OCI-LY3 (cell line): Measurements from ENCODE around the gene ARSD.

Source experiments
- H2AFZ ChIP-seq: fragments of 200-600, 300-600 bp; shearing (Covaris generic); 2 replicates; pipeline ENCODE4 v1.6.0; 2014; ENCODE audit warnings: antibody characterized with exemption, low read depth, low read length
- H3K27ac ChIP-seq: fragments of 200-600, 300-600 bp; sonication (generic); 2 replicates; pipeline ENCODE4 v1.5.1; 2014; ENCODE audit warnings: mild to moderate bottlenecking, low read length, moderate library complexity, mixed read lengths
- H3K27me3 ChIP-seq: fragments of 200-600, 300-600 bp; sonication (generic); 2 replicates; pipeline ENCODE4 v1.6.1; 2014; ENCODE audit warnings: low read depth, low read length, mixed read lengths
- H3K36me3 ChIP-seq: fragments of 200-600, 300-600 bp; sonication (generic); replicated peaks from 2 replicates; pipeline ENCODE3; 2014; ENCODE audit warnings: low read depth, low read length, mixed read lengths
- H3K4me1 ChIP-seq: fragments of 300-600, 200-600 bp; sonication (generic); 2 replicates; pipeline ENCODE4 v1.6.1; 2014; ENCODE audit warnings: low read length, mixed read lengths
- H3K4me2 ChIP-seq: fragments of 200-600, 300-600 bp; sonication (generic); 2 replicates; pipeline ENCODE4 v1.6.1; 2014; ENCODE audit warnings: low read length, mixed read lengths
- H3K4me3 ChIP-seq: fragments of 300-600, 200-600 bp; sonication (generic); 2 replicates; pipeline ENCODE4 v1.5.1; 2014; ENCODE audit warnings: antibody characterized with exemption, mild to moderate bottlenecking, low read length, moderate library complexity
- H3K79me2 ChIP-seq: fragments of 300-600, 200-600 bp; shearing (Covaris generic); 2 replicates; pipeline ENCODE4 v1.6.1; 2014; ENCODE audit warnings: mild to moderate bottlenecking, low read length, mixed read lengths
- H3K9ac ChIP-seq: fragments of 300-600, 200-600 bp; shearing (Covaris generic); 2 replicates; pipeline ENCODE4 v1.6.0; 2014; ENCODE audit warnings: mild to moderate bottlenecking, low read length, moderate library complexity
- H3K9me3 ChIP-seq: fragments of 200-600, 300-600 bp; shearing (Covaris generic); 2 replicates; pipeline ENCODE4 v1.6.1; 2014; ENCODE audit warnings: low read length, mixed read lengths; ENCODE audit not compliant: insufficient read depth
- H4K20me1 ChIP-seq: fragments of 200-600, 300-600 bp; sonication (generic); 2 replicates; pipeline ENCODE4 v1.6.1; 2016; ENCODE audit warnings: low read length, mixed read lengths; ENCODE audit not compliant: insufficient read depth
- EZH2phosphoT487 ChIP-seq: fragments of 200-600 bp; shearing (Covaris generic); IDR thresholded peaks from 2 replicates; pipeline ENCODE4 v1.6.1; 2018; ENCODE audit warnings: antibody characterized with exemption, mixed run types, low read depth
- TF ChIP-seq, protein P1 (sequence below): fragments of 200-600, 300-600 bp; sonication (generic); IDR thresholded peaks from 2 replicates; pipeline ENCODE4 v1.5.1; 2014; ENCODE audit warnings: antibody characterized with exemption, low read length, low read depth

ARSD gene

DNA sequence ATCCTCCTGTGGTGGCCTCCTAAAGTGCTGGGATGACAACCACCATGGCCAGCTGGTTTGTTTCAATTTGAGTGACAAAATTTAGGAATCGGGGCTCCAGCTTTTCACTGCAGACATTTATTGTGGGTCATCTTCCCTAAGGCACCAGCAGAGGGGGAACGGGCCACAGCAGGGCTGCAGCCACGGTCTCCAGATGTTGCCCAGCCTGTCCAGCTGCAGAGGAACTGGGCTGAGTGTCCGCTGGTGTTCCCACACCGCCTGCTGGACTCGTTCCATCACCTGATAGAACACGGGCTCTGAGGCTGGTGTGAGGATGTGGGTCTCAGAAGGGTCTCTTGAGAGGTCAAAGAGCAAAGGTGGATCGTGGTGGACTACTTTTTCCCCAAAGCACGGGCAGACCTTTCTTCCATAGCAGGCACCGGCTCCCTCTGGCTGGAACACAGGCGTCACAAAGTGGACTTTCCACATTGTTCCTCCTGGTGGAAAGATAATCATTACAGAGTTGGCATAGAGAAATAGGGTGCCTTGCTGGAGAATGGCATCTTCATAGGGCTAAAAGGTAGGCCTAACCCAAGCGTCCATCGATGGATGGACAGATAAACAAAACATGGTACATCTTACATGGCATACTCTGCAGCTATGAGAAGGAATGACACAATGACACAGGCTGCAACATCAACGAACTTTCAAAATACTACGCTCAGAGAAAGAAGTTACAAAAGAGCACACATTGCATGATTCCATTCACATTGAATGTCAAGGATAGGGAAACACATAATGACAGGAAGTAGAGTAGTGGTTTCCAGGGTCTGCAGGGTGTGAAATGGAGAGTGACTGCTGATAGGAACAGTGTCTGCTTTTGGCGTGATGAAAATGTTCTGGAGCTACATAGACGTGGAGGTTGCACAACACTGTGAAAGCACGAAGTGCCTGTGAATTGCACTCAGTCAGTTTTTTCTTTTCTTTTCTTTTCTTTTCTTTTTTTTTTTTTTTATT is 5.9 kb upstream of the ARSD start:
- H3K36me3 ChIP-seq, result no peaks in the 10 kb centered on the region
- H3K27ac ChIP-seq, result no peak overlapping the region
- H3K79me2 ChIP-seq, result no peaks in the 10 kb centered on the region
- H3K4me2 ChIP-seq, result no peak overlapping the region
- no peak overlapping the region for H3K9ac ChIP-seq
- no peaks in the 10 kb centered on the region for H4K20me1 ChIP-seq
- no peaks in the 10 kb centered on the region for H3K4me1 ChIP-seq
- no peak overlapping the region for H3K4me3 ChIP-seq
- TF ChIP-seq EZH2phosphoT487, result no peak
- TF ChIP-seq, protein P1, sequence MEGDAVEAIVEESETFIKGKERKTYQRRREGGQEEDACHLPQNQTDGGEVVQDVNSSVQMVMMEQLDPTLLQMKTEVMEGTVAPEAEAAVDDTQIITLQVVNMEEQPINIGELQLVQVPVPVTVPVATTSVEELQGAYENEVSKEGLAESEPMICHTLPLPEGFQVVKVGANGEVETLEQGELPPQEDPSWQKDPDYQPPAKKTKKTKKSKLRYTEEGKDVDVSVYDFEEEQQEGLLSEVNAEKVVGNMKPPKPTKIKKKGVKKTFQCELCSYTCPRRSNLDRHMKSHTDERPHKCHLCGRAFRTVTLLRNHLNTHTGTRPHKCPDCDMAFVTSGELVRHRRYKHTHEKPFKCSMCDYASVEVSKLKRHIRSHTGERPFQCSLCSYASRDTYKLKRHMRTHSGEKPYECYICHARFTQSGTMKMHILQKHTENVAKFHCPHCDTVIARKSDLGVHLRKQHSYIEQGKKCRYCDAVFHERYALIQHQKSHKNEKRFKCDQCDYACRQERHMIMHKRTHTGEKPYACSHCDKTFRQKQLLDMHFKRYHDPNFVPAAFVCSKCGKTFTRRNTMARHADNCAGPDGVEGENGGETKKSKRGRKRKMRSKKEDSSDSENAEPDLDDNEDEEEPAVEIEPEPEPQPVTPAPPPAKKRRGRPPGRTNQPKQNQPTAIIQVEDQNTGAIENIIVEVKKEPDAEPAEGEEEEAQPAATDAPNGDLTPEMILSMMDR, result no peak
- H3K27me3 ChIP-seq, result no peaks in the 10 kb centered on the region
- H3K9me3 ChIP-seq, result no peaks in the 10 kb centered on the region
- no peak overlapping the region for H2AFZ ChIP-seq

DNA sequence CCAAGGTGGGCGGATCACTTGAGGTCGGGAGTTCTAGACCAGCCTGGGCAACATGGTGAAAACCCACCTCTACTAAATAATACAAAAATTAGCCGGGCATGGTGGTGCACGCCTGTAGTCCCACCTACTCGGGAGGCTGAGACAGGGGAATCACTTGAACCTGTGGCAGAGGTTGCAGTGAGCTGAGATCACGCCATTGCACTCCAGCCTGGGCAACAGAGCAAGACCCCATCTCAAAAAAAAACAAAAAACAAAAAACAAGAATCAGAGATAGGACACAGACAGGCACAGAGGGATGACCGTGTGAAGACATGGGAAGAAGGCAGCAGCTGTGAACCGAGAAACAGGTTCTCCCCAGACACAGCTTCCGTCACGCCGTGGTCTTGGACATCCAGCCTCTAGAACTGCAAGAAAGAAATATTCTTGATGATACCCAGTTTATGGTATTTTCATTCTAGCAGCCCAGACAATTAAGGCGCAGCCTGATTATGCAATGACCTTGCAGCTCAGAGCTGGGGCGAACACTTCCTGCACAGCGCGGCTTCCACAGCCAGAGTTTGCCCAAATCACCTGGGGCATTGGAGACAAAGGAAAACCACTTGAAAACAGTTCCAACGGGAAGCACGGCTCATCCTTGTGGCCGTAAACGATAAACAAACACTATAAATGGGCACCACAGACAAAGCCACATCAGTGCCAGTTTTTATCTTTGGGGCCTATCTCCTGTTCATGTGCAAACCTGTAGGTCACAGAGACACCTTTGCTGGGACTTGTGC is 4.2 kb upstream of the ARSD start:
- H3K79me2 ChIP-seq, result no peaks in the 10 kb centered on the region
- no peaks in the 10 kb centered on the region for H3K36me3 ChIP-seq
- H3K27me3 ChIP-seq, result no peaks in the 10 kb centered on the region
- H3K4me2 ChIP-seq, result no peak overlapping the region
- no peak overlapping the region for H3K4me3 ChIP-seq
- H3K9me3 ChIP-seq, result no peaks in the 10 kb centered on the region
- no peaks in the 10 kb centered on the region for H3K4me1 ChIP-seq
- H2AFZ ChIP-seq, result no peak overlapping the region
- no peak overlapping the region for H3K27ac ChIP-seq
- no peaks in the 10 kb centered on the region for H4K20me1 ChIP-seq
- H3K9ac ChIP-seq, result no peak overlapping the region
- TF ChIP-seq EZH2phosphoT487, result no peak
- TF ChIP-seq, protein P1, result no peak

DNA sequence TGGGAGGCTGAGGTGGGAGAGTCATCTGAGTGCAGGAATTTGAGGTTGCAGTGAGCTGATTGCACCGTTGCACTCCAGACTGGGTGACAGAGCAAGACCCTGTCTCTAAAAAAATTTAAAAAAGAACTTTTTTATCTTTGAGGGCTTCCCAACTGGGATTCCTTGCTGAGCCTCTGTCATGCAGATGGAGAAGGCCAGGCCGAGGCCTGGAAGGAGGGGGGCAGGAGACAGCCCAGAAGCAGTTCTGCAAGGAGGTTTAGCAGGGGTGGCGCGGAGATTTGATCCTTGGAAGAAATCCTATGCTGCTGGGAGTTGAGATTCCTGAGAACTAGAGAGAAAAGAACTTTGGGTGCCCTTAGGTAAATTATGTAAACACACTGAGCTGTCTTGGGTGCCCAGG is 2.5 kb upstream of the ARSD start:
- H3K4me3 ChIP-seq, result no peak overlapping the region
- no peak overlapping the region for H3K4me2 ChIP-seq
- H3K4me1 ChIP-seq, result no peaks in the 10 kb centered on the region
- H3K9me3 ChIP-seq, result no peaks in the 10 kb centered on the region
- no peak overlapping the region for H2AFZ ChIP-seq
- H3K79me2 ChIP-seq, result no peaks in the 10 kb centered on the region
- no peak overlapping the region for H3K9ac ChIP-seq
- H3K27ac ChIP-seq, result no peak overlapping the region
- H3K27me3 ChIP-seq, result no peaks in the 10 kb centered on the region
- TF ChIP-seq EZH2phosphoT487, result no peak
- TF ChIP-seq, protein P1, result no peak
- no peaks in the 10 kb centered on the region for H4K20me1 ChIP-seq
- no peaks in the 10 kb centered on the region for H3K36me3 ChIP-seq

DNA sequence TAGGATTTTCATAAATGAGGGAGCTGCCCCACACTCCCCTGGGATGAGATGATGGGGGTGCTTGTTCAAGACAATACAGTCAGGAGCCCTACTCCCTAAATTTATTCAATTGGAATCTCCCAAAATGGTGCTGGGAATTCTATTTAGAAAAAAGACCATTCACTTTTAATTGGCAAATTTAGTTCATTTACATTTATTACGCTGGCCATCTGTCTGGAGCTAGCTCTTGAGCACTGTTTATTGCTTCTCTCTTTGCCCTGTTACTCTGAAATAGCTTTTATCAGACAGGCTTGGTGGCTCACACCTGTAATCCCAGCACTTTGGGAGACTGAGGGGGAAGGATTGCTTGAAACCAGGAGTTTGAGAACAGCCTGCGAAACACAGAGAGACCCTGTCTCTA is 2.0 kb upstream of the ARSD start:
- Histone ChIP-seq H3K4me3 (no peak overlapping the region), H3K36me3 (no peaks in the 10 kb centered on the region), H3K4me1 (no peaks in the 10 kb centered on the region), H3K4me2 (no peak overlapping the region), H4K20me1 (no peaks in the 10 kb centered on the region), H2AFZ (no peak overlapping the region), H3K27ac (no peak overlapping the region), H3K9ac (no peak overlapping the region), H3K27me3 (no peaks in the 10 kb centered on the region), H3K9me3 (no peaks in the 10 kb centered on the region), H3K79me2 (no peaks in the 10 kb centered on the region)
- no peak for TF ChIP-seq EZH2phosphoT487
- TF ChIP-seq, protein P1, result no peak
